Stimulated activated CD4-positive, alpha-beta T cell treated with anti-CD3 and anti-CD28 coated beads, Interleukin-4, amount 100 ng/mL, for 48 hours (primary cell): ENCODE results near the gene FBXL4.

ENCODE experiments used
- DNase-seq, 2 donors: peaks; one replicate each; pipeline ENCODE4 v3.0.0-alpha.2; 2020; ENCODE audit warnings: low read depth in 2 of 2

Gene FBXL4

DNA sequence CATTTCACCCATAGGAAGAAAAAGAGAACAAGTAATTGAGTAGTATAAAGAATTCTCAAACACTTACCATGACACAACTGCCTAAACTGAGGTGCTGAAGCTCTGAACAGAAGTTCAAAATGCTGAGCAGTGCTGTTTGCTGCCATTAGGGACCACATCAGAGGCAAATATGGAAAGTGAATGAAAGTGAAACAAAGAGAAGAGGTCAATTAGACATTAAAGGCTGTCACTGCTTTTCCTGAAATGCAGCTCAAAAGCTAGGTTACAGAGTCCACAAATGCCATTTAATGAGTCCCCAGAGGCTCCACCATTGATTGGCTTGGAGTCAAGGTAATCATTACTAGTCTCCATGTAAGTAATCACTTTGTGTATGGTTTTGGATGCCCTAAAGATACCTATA is 67.3 kb downstream of the FBXL4 start:
- DNase-seq, result no peak

DNA sequence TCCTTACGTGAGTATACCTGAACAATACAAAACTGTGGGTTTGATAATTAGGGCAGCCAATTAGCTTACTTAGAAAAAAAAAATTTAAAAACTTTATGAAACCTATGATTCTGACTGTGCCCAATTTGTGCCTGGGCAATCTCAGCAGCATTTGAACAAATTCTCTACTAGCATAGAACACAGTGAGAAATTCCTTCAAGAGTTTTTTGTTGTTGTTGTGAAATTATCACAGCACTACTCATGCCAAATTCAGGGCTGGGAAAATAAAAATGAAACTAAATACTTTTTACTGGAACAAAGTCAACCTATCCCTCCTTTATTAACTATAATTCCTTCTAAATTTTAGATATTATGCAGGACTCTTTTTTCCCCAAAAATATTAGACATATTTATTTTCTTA is 70.5 kb downstream of the FBXL4 start:
- no peak for DNase-seq

DNA sequence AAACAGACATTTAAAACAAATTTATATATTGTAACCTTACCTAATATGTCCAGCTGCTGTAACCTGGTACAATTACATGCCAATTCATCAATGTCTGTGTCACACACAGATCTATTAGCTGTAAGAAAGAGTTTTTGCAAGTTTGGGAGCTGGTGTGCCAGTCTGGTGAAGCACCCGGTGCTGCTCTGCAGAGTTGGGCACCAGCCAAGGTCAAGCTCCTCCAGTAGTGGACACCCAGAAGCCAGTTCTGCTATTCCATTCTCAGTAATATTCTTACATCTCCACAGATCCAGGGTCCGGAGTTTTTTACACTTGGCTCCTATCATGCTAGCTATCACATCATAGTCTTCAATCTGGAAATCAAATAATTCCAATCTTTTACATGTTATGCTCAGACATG is 72.4 kb downstream of the FBXL4 start:
- DNase-seq, result no peak

DNA sequence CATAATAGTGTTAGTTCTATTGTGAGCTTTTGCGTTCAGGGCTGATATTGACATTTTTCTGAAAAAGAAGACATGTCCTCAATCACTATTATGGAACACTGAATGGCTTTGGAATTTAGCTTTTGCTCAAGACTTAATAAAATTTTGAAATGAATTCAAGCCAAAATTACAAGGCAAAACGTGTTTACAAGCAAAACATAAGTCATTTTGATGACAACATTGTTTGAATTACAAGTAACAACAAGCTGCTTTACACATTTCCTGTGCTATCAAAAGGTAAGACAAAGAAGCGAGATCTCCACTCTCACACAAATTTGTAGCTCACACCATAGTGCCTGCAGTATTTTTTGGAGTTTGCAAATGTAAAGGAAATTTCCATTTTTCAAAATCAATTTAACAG is 75.9 kb downstream of the FBXL4 start:
- DNase-seq, result no peak

DNA sequence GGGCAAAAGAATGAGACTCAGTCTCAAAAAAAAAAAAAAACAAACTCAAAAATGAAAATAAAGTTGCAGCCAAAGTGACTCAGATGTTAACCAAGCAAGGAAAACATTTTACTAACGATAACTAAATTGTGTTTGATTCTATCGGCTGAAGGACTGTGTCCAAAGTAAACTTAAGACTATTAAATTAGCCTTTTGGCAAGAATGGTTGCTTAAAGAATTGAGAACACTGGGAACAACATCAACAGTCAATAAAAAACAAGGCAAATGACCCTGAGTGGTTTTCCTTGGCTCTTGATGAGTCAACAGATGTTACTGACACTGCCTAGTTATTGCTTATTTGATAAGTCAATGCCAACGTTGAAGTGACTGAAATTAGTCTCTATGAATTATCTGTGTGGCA is 76.7 kb downstream of the FBXL4 start:
- no peak for DNase-seq

DNA sequence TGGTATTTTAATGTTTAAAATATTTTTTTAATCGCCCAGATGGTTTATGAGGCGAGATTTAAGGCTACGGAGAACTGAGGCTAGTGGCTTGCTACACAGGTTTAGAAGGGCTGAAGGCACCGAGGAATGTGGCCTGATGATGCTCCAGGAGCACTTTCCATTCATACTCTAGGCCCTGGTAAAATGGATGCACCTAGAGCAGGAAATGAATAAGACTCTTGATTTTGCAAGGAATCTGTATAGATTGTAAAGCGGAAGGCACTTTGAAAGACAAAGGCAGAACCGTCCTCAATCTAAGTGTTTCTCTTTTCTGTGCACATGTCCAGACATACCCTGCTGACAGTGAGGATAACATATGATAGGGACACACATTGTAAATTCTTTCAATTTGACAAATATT is 83.2 kb downstream of the FBXL4 start:
- no peak for DNase-seq

DNA sequence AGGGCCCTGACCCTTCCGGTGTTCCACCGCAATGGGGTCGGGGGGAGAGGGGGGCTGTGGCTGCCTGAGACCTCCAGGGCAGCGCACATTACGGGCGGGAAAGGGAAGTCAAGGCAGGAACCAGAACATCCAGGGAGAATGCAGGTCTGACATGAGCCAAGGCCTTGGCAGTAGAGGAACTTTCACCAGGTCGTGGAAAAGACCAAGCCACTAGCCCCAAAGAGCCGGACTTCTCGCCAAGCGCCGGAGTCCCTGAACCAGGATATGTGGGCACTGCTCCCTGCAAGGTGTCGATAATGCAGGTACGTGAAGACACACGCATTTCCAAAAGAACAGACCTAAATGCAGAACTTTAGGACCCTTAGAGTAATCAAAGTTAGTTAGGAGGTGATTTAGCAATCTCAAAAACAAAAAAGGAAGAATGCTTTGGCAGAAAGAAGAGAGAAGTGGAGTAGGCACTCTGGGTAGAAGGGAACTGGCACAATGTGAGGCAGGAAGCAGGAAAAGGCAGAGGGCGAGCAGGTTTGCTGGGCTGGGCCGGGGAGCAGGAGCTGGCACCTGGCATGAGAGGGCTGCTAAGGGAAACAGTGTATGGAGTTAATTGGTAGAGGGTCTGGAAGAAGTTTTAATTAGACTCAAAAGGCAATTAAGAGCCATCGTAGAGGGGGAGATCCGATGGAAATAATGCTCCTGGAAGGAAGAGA is 99.1 kb downstream of the FBXL4 start:
- no peak for DNase-seq

DNA sequence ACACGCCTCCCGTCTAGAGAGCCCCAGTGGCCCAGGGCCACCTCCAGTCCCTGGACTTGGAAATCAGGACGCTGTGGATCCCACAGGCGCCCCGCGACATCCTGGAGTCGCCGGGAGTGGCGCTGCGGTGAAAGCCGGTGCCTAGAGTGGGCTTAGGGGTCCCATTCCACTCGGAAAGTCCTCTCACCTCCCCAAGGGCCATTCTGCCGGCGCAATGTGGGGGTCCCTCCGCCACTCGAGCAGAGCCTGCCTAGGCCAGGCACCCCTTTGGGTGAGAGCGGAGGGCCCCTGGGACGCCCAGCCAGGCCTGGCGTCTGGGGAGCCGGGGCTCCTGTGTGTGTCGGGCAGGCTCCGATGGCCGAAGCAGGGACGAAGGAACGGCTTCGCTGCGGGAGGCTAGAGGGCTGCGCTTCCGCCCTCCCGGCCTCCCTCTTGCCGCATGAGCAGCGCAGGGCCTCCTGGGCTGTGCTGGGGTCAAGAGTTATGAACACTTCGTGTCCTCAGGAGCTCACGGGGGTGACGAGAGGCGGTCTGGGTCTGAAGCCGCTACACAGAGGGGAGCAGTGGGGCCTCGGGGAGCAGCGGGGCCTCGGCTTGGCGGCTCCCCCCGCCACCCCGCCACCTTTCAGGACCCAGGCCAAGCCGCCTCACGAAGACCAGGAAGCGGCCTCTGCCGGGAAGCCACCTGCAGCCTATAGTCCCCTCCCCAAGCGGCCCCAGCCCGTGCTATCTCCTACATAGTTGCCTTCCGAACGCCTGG is 99.8 kb downstream of the FBXL4 start:
- no peak for DNase-seq

DNA sequence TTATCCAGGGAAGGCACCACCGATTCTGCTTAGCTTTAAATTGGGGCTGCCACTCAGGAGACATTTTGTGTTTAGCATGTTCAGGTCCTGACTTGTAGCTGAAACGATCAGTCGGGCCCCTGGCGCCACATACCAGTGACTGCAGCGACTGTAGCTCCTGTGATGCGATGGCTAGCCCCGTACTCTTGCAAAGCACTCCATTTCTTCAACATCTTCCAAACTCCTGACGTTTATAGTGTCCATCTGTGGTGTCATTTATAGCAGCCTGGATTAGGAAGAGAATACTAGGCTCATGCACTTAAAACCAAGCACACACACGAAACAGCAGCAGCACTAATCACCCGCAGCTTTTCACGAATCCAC is 100.3 kb downstream of the FBXL4 start:
- no peak for DNase-seq

DNA sequence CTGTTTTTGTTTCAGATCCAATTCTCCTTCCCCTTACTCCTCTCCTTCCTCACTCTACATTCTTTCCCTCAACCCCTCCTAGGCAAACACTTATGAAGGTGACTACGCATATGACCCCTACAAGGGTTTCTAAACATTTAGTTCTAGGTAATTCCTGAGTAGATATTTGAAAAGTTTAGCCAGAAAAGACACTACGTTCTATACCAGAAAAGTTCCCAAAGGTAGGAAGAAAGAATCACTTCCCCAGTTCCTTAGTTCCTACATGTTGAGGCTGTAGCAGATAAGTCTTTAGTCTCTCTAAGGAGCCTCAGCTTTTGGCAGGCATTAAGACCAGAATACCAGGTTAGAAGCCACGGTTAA is 101.7 kb downstream of the FBXL4 start:
- no peak for DNase-seq

DNA sequence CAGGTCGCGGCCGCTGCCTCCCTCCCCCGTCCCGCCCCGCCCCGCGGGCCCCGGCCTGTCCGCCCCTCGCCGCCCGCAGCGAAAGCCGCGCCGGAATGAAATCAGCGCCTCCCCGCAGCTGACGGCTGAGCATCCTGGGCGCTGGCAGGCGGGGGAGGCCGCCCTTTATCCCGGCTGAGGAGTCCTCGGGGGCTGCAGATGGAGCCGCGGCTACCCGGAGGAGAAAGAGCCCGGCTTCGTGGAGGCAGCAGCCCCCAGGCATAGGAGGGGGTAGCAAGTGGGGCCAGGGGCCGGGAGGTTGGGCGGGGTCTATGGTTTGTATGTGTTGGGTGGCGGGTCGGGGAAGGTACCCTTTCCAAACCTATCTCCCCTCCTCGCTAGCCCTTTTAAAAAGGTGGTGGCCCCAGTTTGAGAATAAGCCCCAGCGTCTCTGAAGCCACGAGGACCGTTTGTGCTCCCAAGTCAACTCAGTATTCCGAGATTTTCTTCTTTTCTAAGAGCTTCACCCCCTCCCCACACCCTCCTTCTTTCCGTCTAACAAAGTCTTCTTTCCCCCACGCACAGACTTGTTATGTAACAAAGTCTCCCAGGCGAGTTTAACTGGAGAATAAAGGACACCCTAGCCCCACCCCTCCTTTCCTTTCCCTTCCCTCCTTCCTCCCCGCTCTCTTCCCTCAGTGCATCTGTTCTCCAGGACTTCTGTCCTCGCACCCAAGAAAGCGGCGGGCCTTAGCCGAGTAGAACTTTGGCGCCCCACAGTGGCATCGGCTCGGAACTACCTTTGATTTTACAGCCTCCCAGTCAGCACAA is 102.3 kb downstream of the FBXL4 start:
- DNase-seq, result peak; percentile 61 to 64

DNA sequence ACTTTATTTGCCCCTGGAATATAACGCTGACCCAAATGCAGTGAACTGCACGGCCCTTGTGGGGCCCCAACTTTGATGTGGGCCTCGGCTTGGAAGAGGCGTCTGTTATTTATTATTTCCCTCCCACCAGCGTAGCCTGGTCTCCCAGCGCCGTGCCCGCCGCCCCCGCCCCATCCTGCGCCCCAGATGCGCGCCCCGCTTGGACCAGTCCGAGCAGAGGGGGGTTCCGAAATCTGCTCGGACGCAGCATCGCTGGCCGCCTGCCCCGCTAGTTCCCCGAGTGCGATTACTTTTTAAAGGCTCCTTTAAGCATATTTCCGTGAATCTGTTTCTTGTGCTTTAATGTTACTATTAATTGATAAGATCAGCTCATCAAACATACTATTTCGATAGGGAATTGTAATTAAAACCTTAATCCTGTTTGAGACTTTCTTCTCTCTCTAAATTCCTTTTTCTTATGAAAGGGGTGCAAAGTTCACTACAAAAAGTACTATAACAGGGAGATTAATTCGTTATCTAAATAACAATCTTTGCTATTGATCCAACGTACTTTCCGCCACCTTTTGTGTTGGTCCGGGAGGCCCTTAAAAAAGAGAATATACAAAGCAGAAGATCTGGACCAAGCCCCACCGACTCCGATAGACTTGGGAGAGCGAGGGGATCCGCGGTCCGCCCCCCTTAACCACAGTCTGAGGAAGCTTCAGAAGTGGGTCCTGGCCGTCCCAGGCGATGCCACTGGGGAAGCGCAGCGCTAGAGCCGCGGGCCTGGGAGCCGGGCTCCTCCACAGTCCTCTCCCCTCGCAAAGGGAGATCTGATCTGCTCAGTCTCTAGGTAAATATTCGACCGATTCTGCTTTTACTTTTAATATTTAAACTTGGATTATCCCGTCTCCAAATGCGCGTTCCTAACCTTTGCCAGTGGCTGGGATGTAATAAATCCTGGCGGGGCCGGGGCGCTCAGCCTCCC is 103.2 kb downstream of the FBXL4 start:
- no peak for DNase-seq

DNA sequence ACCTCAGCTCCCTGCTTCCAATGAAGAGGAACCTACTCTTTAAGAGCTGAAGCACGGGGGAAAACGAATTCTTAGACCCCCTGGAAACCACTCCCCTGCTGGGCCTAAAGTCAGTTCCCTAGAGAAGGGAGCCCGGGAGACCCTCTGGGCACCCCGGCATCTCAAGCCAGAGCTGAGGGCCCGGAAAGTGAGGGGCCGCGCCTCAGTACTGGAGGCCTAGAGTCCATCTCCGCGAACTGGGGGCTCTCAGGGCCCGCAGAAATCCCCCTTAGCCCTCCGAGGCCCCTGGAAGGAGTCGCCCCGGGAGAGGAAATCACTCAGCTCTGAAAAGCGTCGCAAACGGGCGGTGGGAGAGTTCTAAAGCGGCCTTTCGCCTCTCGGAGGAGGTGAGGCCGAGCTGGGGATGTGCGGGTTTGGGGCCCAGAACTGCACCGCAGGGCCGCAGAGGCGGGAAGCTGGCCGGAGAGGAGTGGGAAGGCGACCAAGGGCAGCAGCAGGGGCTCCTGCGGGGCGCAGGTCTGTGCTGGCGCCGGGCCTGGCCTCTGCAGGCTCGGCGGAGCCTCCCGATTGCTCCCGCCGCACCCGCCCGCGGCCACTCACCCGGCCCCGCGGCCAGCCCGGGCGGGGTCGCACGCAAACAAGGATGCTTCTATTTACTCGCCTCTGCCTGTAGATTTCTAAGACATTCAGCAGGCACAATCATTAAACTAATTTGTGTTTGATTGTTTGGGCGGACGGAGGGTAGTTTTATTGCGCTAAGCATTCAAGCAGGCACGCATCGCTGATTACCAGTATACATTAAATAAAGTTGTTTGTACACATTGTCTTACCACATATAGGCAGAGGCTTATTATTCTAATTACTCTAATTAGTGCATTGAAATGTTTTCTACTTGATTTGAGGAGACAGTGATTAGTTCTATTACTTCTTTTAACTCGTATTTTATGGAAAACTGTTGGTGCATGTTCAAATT is 104.2 kb downstream of the FBXL4 start:
- no peak for DNase-seq

DNA sequence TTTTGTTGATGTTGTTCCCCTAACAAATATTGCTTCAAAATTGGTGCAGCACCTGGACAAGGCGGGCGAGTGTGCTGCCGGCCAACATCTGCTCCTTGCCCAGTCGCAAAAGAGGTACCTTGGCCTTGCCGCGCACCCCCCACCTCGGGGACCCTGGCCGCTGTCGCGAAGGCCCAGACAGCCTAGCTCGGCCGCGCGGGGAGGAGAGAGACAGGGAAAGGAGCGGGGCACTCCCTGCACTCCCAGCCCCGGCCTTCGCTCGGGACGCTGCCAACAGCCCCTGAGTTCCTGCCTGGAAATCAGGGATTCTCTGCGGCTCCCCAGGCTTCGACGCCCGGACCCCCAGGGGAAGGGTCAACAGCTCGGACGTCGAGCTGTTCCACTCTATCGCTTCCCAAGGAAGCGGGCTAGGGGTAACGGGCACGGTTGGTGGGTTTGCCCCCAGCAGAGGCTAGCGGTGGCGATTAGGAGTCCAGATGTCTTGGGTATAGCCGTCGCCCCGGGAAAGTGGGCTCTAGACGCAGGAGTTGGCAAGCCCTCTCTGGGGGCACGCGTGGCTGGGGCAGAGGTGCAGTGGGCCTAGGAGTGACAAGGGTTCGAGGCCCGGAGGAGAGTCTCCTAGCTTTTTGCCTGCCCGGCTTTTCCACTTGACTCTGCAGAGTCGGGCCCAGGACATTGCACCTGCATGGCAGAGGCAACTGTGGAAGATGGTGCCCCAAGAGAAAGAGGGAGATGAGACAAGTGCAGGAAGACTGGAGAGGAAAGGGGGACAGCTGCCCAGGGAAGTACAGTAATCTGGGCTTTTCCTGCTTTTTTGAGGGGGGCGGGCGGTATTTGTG is 105.2 kb downstream of the FBXL4 start:
- no peak for DNase-seq

DNA sequence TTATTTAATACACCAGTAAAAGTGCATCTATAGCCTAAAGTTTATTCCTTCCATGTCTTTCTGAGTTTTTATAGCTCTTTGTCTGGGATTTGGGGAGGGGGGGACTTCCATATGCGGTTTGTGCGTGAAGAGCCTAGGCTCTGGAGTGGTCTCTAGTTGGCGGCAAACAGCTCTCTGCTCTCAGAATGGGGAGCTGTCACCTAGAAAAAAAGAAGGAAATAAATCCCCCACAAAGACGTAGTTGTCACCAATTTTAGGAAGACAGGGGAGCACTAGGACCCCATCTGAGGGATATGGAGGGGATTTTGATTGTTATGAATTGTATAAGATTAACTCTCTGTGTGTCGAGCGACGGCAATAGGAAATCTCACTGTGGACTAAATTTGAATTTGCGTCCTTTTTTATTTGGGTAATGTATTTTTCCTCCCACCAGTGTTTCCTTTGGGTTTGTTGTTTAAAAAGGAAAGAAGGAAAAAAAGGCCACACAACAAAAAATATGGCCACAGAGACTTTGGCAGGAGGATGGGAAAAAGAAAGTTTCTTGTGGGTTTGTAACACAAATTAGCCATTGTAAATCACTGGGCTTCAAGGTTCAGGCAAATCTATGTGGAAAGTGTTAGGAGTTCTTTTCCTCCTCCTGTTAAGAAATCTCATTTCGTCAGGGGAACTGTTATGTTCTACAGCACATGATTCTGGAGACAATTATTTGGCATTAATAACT is 106.0 kb downstream of the FBXL4 start:
- no peak for DNase-seq

DNA sequence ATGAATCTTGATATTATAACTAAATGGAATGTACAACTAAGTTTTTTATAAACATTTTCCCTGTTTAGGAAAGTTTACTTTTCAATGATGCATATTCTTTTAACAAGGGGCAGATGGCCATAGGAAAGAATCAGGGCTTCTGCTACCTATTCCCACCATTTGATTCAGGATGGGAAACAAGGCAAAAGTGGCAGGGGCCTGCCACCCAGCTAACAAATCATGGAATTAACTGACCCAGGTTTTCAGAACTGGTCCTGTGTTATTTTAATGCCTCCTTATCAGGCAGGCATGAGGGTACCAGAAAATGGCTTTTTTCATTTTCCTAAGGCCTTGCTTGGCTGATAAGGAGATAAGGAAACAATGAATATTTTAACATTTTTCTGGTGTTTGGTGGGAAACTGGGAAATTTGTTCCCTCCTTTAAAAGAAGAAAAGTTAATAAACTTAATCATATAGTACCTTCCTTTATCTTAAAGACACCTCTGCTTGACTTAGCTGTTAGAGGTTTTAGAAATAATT is 106.7 kb downstream of the FBXL4 start:
- no peak for DNase-seq

DNA sequence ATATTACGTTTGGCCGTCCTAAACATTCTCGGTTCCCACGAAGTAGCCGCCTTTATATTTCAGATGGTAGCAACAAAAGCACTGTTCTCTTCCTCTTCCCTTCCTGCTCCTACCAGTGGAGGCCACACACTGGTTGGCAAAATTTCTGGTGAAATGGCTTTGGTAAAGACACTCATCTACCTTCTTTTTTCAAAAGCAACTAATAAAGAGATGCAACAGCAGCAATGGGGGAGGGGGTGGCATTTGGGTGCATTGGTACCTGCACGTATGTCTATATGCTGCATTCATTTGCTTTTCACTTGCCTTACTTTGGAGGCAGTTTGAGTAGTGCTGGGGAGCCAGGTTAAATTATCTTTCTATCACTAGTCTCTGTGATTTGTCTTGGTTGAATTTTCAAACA is 107.4 kb downstream of the FBXL4 start:
- DNase-seq, result no peak

DNA sequence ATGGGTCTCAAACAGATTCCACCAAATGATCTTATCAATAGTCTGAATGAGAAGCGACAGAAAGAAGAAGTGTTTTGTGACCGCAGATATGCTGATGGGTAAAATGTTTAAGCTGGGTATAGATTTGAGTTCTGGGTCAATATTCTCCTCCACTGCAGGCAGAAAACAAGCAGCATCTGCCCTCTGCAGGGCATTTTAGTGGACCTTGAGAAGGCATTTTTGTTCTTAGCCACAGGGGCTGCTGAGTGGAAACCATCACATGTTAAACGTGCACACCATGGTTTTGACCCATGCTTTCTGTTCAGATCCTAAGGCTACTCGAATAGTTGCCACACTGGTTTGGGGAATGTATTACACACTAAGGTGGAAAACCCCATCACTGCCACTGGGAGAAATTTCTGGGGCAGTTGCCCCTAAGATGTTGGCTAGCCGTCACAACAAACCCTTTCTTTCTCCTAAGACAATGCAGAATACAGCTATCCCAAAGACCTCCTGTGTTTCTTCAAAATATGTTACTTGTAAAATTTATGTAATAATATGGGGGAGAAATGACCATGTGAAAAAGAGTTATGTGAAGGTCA is 107.9 kb downstream of the FBXL4 start:
- no peak for DNase-seq
